Vagina (tissue), 2 donors: ENCODE data around the gene KIAA0753. TPM values are rescaled to one million over a fixed set of nuclear protein-coding genes. Genes with fewer than 3 reads are reported as not detected.

Experiments
- DNase-seq, 2 donors: peaks; one replicate each; pipeline ENCODE4 v3.0.0-alpha.2; 2017; ENCODE audit errors: extremely low spot score in 2 of 2
- H3K27ac ChIP-seq: fragments of 200-600 bp; sonication (generic); one replicate; pipeline ENCODE4 v1.5.1; 2019
- H3K27me3 ChIP-seq: fragments of 200-600 bp; sonication (generic); one replicate; pipeline ENCODE4 v1.5.1; 2019
- H3K36me3 ChIP-seq, 2 donors: fragments of 200-600 bp; sonication (generic); one replicate each; pipeline ENCODE4 v1.5.1; 2017 to 2019
- H3K4me1 ChIP-seq: fragments of 200-600 bp; sonication (generic); one replicate; pipeline ENCODE4 v1.5.1; 2019
- H3K4me3 ChIP-seq, 2 donors: fragments of 200-600 bp; sonication (generic); 1 replicate in 1 of 2; 2 replicates in 1 of 2; pipeline ENCODE4 v1.5.1; 2016 to 2019
- H3K9me3 ChIP-seq: fragments of 200-600 bp; sonication (generic); one replicate; pipeline ENCODE4 v1.5.1; 2019
- CTCF ChIP-seq, 3 experiments: fragments of 450-650 bp in 2 of 3; fragments of 200-600 bp in 1 of 3; sonication (generic) in 1 of 3; IDR thresholded peaks; one replicate each; pipeline ENCODE4 v1.5.1; 2017 to 2019; ENCODE audit warnings: antibody characterized with exemption in 3 of 3, mild to moderate bottlenecking in 2 of 3, moderate library complexity in 2 of 3
- POLR2A ChIP-seq, 2 donors: fragments of 450-650 bp; IDR thresholded peaks; one replicate each; pipeline ENCODE4 v1.6.1; 2017; ENCODE audit warnings: antibody characterized with exemption in 2 of 2, mild to moderate bottlenecking in 2 of 2, moderate library complexity in 2 of 2
- POLR2AphosphoS5 ChIP-seq, 2 donors: sonication (generic); formaldehyde crosslinking; IDR thresholded peaks; one replicate each; pipeline ENCODE4 v1.9.0; 2017; ENCODE audit warnings: antibody characterized with exemption in 2 of 2, mild to moderate bottlenecking in 2 of 2, low read depth in 1 of 2; ENCODE audit not compliant: insufficient read depth in 1 of 2
- intact Hi-C: fragments of 100-400 bp; cut with DNase I; formaldehyde crosslinking; loops from one replicate; pipeline ENCODE4 v1.15.1; 2023
- total RNA-seq: library from RNA; depleted of rRNA; stranded (reverse); fragments of >200 nt; gene quantifications from one replicate; pipeline ENCODE4 v1.2.3, GENCODE V29; 2016

Gene KIAA0753
- total RNA-seq, 1 donor from 2014 or later: 14.5 TPM

GRCh38 chr17:6551356-6551755 is 89.2 kb downstream of the KIAA0753 start:
- no peaks in the 10 kb centered on the region for H3K27me3 ChIP-seq
- H3K4me1 ChIP-seq: peaks cover 50% of the 10 kb centered on the region
- no peaks in the 10 kb centered on the region for H3K36me3 ChIP-seq
- no peaks in the 10 kb centered on the region for H3K9me3 ChIP-seq
- intact Hi-C loops: no loop called here
- H3K4me3 ChIP-seq: no peak overlapping the region
- TF ChIP-seq POLR2A (IDR thresholded peaks at IDR 0.05) (no peak), POLR2AphosphoS5 (IDR thresholded peaks at IDR 0.05; ENCODE audit: insufficient read depth in 1 of 2, low read depth in 1 of 2) (no peak), CTCF (IDR thresholded peaks at IDR 0.05) (no peak)
- no peak for DNase-seq
- H3K27ac ChIP-seq: peak overlapping the region; percentile 37

DNA sequence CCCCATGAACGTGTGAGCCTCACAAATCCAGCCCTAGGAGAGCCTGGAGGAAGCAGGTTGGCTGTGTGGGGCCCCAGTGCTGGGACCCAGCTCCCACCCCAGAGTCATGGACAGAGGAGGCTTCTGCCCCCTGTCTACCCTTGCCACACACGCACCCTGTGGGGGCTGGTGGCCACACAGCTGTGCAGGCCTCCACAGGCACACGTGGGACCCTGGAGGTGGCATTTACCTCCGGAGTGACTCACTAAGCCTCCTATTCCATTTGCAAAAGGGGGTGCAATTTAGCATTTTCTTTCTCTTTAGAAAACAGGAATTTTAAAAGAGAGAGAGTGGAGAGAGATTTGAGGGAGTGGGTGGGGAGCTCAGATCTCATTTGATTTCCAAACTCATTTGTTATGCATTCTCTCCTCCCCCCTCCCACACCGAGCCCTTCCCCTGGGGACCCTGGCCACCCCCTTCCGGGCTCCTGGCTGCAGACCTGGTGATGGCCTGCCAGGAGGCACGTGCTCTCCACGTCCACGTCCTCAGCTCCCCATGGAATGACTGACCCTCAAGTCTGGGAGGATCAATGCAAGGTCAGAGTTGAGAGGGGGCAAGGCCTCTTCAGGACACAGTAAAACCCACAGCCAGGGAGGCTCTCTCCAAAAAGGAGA is 91.0 kb downstream of the KIAA0753 start:
- no peak for DNase-seq
- intact Hi-C loops: no loop called here
- Histone ChIP-seq H3K27me3 (no peaks in the 10 kb centered on the region), H3K4me3 (no peak overlapping the region), H3K36me3 (no peaks in the 10 kb centered on the region), H3K27ac (no peak overlapping the region), H3K4me1 (peaks cover 35% of the 10 kb centered on the region), H3K9me3 (no peaks in the 10 kb centered on the region)
- TF ChIP-seq CTCF (IDR thresholded peaks at IDR 0.05) (no peak), POLR2A (IDR thresholded peaks at IDR 0.05) (no peak), POLR2AphosphoS5 (IDR thresholded peaks at IDR 0.05; ENCODE audit: insufficient read depth in 1 of 2, low read depth in 1 of 2) (no peak)

GRCh38 chr17:6548578-6549330 is 91.8 kb downstream of the KIAA0753 start:
- H3K27me3 ChIP-seq: no peaks in the 10 kb centered on the region
- no peaks in the 10 kb centered on the region for H3K9me3 ChIP-seq
- peaks cover 31% of the 10 kb centered on the region for H3K4me1 ChIP-seq
- no peak for DNase-seq
- peak overlapping the region; percentile 54 for H3K27ac ChIP-seq
- no peaks in the 10 kb centered on the region for H3K36me3 ChIP-seq
- no peak overlapping the region for H3K4me3 ChIP-seq
- intact Hi-C loops: no loop called here
- TF ChIP-seq POLR2A (IDR thresholded peaks at IDR 0.05): no peak
- no peak for TF ChIP-seq POLR2AphosphoS5 (IDR thresholded peaks at IDR 0.05; ENCODE audit: insufficient read depth in 1 of 2, low read depth in 1 of 2)
- no peak for TF ChIP-seq CTCF (IDR thresholded peaks at IDR 0.05)

- Histone ChIP-seq H3K36me3 (no peaks in the 10 kb centered on the region), H3K27ac (peak overlapping the region; percentile 54), H3K4me3 (no peak overlapping the region), H3K4me1 (peaks cover 24% of the 10 kb centered on the region), H3K27me3 (no peaks in the 10 kb centered on the region), H3K9me3 (no peaks in the 10 kb centered on the region)
- DNase-seq: no peak
- TF ChIP-seq POLR2A (IDR thresholded peaks at IDR 0.05) (no peak), POLR2AphosphoS5 (IDR thresholded peaks at IDR 0.05; ENCODE audit: insufficient read depth in 1 of 2, low read depth in 1 of 2) (no peak), CTCF (IDR thresholded peaks at IDR 0.05) (no peak)
- intact Hi-C loops: no loop called here
Measured at GRCh38 chr17:6548034-6548433, 92.5 kb downstream of the KIAA0753 start.

GRCh38 chr17:6547336-6547735 is 93.2 kb downstream of the KIAA0753 start:
- Histone ChIP-seq H3K36me3 (no peaks in the 10 kb centered on the region), H3K4me3 (no peak overlapping the region), H3K4me1 (peaks cover 20% of the 10 kb centered on the region), H3K27me3 (no peaks in the 10 kb centered on the region), H3K27ac (no peak overlapping the region), H3K9me3 (no peaks in the 10 kb centered on the region)
- intact Hi-C loops: no loop called here
- TF ChIP-seq POLR2AphosphoS5 (IDR thresholded peaks at IDR 0.05; ENCODE audit: insufficient read depth in 1 of 2, low read depth in 1 of 2): no peak
- TF ChIP-seq CTCF (IDR thresholded peaks at IDR 0.05): no peak
- no peak for TF ChIP-seq POLR2A (IDR thresholded peaks at IDR 0.05)
- no peak for DNase-seq
